DOHH2 (cell line): ENCODE results near the gene NTNG1.

Experiments
- H3F3A ChIP-seq: fragments of 200-600 bp; sonication (generic), shearing (Covaris generic); 2 replicates; pipeline ENCODE4 v1.6.0; 2016; ENCODE audit warnings: antibody characterized with exemption, mild to moderate bottlenecking; ENCODE audit not compliant: control insufficient read depth, insufficient read depth
- H3K27ac ChIP-seq: fragments of 200-600 bp; sonication (generic); 2 replicates; pipeline ENCODE4 v1.5.1; 2014; ENCODE audit warnings: low read depth, mild to moderate bottlenecking, low read length, moderate library complexity
- H3K27me3 ChIP-seq: fragments of 200-600 bp; sonication (generic); 2 replicates; pipeline ENCODE4 v1.6.1; 2014; ENCODE audit warnings: mild to moderate bottlenecking, low read length, mixed read lengths; ENCODE audit not compliant: control insufficient read depth
- H3K36me3 ChIP-seq: fragments of 200-600 bp; sonication (generic); 2 replicates; pipeline ENCODE4 v1.6.1; 2014; ENCODE audit warnings: mild to moderate bottlenecking, low read length, moderate library complexity, mixed read lengths; ENCODE audit not compliant: control insufficient read depth
- H3K4me1 ChIP-seq: fragments of 200-600 bp; sonication (generic); 2 replicates; pipeline ENCODE4 v1.6.1; 2014; ENCODE audit warnings: mild to moderate bottlenecking, low read length, mixed read lengths; ENCODE audit not compliant: control insufficient read depth
- H3K4me2 ChIP-seq: fragments of 200-600 bp; sonication (generic); 2 replicates; pipeline ENCODE4 v1.6.0; 2014; ENCODE audit warnings: mild to moderate bottlenecking, low read length, moderate library complexity
- H3K4me3 ChIP-seq: fragments of 200-600 bp; sonication (generic); 2 replicates; pipeline ENCODE4 v1.5.1; 2014; ENCODE audit warnings: mild to moderate bottlenecking, low read length, mixed read lengths
- H3K79me2 ChIP-seq: fragments of 200-600 bp; sonication (generic); 2 replicates; pipeline ENCODE4 v1.6.1; 2014; ENCODE audit warnings: mild to moderate bottlenecking, low read length, mixed read lengths; ENCODE audit not compliant: control insufficient read depth
- H3K9me2 ChIP-seq: fragments of 200-600 bp; sonication (generic); replicated peaks from 2 replicates; pipeline ENCODE4 v1.6.1; 2014; ENCODE audit warnings: mild to moderate bottlenecking, low read length, mixed read lengths; ENCODE audit not compliant: control insufficient read depth
- H3K9me3 ChIP-seq: fragments of 200-600 bp; sonication (generic); 2 replicates; pipeline ENCODE4 v1.6.1; 2014; ENCODE audit warnings: antibody characterized with exemption, low read length, mixed read lengths; ENCODE audit not compliant: control insufficient read depth, insufficient read depth
- H4K20me1 ChIP-seq: fragments of 200-600 bp; sonication (generic); 2 replicates; pipeline ENCODE4 v1.6.0; 2014; ENCODE audit warnings: low read depth, mild to moderate bottlenecking, antibody characterized with exemption, low read length, moderate library complexity; ENCODE audit not compliant: control insufficient read depth, insufficient read depth
- CTCF ChIP-seq: fragments of 200-600 bp; sonication (generic); IDR thresholded peaks from one replicate; pipeline ENCODE4 v1.5.1; 2014; ENCODE audit warnings: antibody characterized with exemption, mild to moderate bottlenecking, low read depth, low read length; ENCODE audit not compliant: poor library complexity, severe bottlenecking
- EZH2phosphoT487 ChIP-seq: fragments of 200-600 bp; sonication (generic); IDR thresholded peaks from 2 replicates; pipeline ENCODE4 v1.6.1; 2017; ENCODE audit warnings: borderline replicate concordance, mild to moderate bottlenecking, antibody characterized with exemption, low read length, moderate library complexity, mixed read lengths

The NTNG1 gene

DNA sequence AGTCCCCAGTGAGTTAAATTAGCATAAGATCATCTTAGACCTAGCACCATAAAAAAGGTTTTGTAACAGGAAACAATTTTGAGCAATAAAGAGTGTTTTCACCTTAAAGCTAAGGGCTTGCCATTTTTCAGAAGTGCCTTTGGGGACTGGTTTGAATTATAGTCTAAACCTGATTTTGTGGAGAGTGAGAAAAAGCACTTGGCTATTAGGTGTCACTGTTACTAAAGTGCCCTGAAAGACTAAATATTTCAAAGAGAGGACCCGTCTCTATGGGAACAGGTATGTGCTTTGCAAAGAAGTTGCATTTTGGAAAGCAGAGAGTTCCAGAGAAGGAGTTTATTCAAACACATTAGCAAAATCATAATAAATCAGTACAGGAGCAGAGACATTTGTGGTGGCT, 9.1 kb downstream of the NTNG1 start:
- Histone ChIP-seq H3K79me2 (peaks cover 23% of the 10 kb centered on the region), H3K27ac (no peak overlapping the region), H3K4me3 (no peak overlapping the region), H3K9me3 (no peaks in the 10 kb centered on the region), H4K20me1 (no peaks in the 10 kb centered on the region), H3K27me3 (no peaks in the 10 kb centered on the region), H3K4me2 (no peak overlapping the region), H3K36me3 (no peaks in the 10 kb centered on the region), H3K4me1 (peaks cover 15% of the 10 kb centered on the region), H3K9me2 (no peaks in the 10 kb centered on the region), H3F3A (no peaks in the 10 kb centered on the region)
- TF ChIP-seq CTCF (no peak), EZH2phosphoT487 (no peak)

- no peaks in the 10 kb centered on the region for H3K9me2 ChIP-seq
- H3K4me1 ChIP-seq, result peaks cover 5% of the 10 kb centered on the region
- no peaks in the 10 kb centered on the region for H3K27me3 ChIP-seq
- TF ChIP-seq EZH2phosphoT487 (no peak), CTCF (no peak)
- no peaks in the 10 kb centered on the region for H3F3A ChIP-seq
- no peaks in the 10 kb centered on the region for H3K9me3 ChIP-seq
- H3K36me3 ChIP-seq, result no peaks in the 10 kb centered on the region
- no peak overlapping the region for H3K27ac ChIP-seq
- H3K79me2 ChIP-seq, result peaks cover 27% of the 10 kb centered on the region
- no peaks in the 10 kb centered on the region for H4K20me1 ChIP-seq
- no peak overlapping the region for H3K4me3 ChIP-seq
- no peak overlapping the region for H3K4me2 ChIP-seq
Observed at GRCh38 chr1:107151295-107151694, 10.5 kb downstream of the NTNG1 start.

DNA sequence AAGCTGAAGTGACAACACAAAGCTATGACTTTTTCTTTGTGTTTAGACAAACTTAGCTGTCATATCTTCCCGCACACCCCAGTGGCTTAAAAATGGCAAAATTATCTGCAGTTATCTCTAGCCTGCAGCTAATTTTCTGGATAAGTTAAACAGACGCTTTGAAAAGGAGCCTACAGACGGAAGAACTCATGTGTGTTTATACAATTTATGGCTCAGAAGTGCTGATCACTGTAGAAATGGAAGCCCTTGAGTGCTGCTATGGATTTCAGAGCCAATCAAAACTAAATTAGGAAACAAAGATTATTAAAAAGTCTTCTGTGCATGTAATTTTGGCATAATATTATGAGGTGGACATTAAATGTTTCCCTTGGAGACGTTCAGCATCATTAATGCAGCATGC, 11.6 kb downstream of the NTNG1 start:
- H3K27ac ChIP-seq, result no peak overlapping the region
- H3K4me2 ChIP-seq, result no peak overlapping the region
- no peak overlapping the region for H3K4me3 ChIP-seq
- H4K20me1 ChIP-seq, result no peaks in the 10 kb centered on the region
- no peak for TF ChIP-seq CTCF
- no peak for TF ChIP-seq EZH2phosphoT487
- no peaks in the 10 kb centered on the region for H3K27me3 ChIP-seq
- peaks cover 4% of the 10 kb centered on the region for H3K4me1 ChIP-seq
- no peaks in the 10 kb centered on the region for H3K36me3 ChIP-seq
- no peaks in the 10 kb centered on the region for H3K9me2 ChIP-seq
- H3K9me3 ChIP-seq, result no peaks in the 10 kb centered on the region
- peaks cover 32% of the 10 kb centered on the region for H3K79me2 ChIP-seq
- no peaks in the 10 kb centered on the region for H3F3A ChIP-seq

DNA sequence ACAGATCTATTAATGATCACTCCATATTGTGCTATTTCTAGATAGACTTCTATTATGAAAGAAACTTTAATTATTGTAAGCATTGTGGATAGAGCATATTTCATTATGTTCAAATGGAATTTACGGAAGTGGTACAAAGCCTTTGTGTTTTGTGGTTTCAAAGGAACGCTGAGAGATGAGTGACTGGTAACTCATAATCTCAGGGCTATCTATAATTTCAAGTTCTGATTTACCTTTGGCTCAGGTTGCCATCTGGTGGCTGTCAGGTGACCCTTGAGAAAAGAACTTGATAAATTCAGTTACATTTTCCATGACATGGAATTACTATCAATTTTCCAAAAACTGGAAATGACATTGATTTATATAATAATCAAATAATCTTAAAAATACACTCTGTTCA, 12.2 kb downstream of the NTNG1 start:
- Histone ChIP-seq H3F3A (no peaks in the 10 kb centered on the region), H3K79me2 (peaks cover 35% of the 10 kb centered on the region), H3K9me2 (no peaks in the 10 kb centered on the region), H3K4me1 (peaks cover 4% of the 10 kb centered on the region), H3K27me3 (no peaks in the 10 kb centered on the region), H3K27ac (no peak overlapping the region), H3K4me2 (no peak overlapping the region), H3K4me3 (no peak overlapping the region), H3K36me3 (no peaks in the 10 kb centered on the region), H3K9me3 (no peaks in the 10 kb centered on the region), H4K20me1 (no peaks in the 10 kb centered on the region)
- TF ChIP-seq CTCF, result peak; percentile 22
- TF ChIP-seq EZH2phosphoT487, result no peak
